ENCODE measurements around the gene CEACAM6.

The CEACAM6 gene

GRCh38 chr19:41816761-41817160, 61.4 kb downstream of the CEACAM6 start:
- Histone ChIP-seq H3K36me3 (ENCODE audit: insufficient read depth, low read length) (no peaks in the 10 kb centered on the region), H3K4me3 (ENCODE audit: low read depth in 1 of 2, low read length in 2 of 2) (no peak overlapping the region), H3K9ac (ENCODE audit: low read length) (no peak overlapping the region), H3K27ac (ENCODE audit: low read depth, low read length) (no peak overlapping the region), H3K9me3 (ENCODE audit: low read length) (no peaks in the 10 kb centered on the region), H3K27me3 (ENCODE audit: control insufficient read depth in 1 of 2, insufficient read depth in 2 of 2, low read length in 2 of 2) (no peaks in the 10 kb centered on the region), H3K4me1 (ENCODE audit: insufficient read depth, low read length) (no peaks in the 10 kb centered on the region)

- no peak overlapping the region for H3K27ac ChIP-seq (ENCODE audit: low read depth, low read length)
- H3K9ac ChIP-seq (ENCODE audit: low read length) = no peak overlapping the region
- H3K4me3 ChIP-seq (ENCODE audit: low read depth in 1 of 2, low read length in 2 of 2) = no peak overlapping the region
- H3K4me1 ChIP-seq (ENCODE audit: insufficient read depth, low read length) = no peaks in the 10 kb centered on the region
- no peaks in the 10 kb centered on the region for H3K36me3 ChIP-seq (ENCODE audit: insufficient read depth, low read length)
- H3K9me3 ChIP-seq (ENCODE audit: low read length) = no peaks in the 10 kb centered on the region
- no peaks in the 10 kb centered on the region for H3K27me3 ChIP-seq (ENCODE audit: control insufficient read depth in 1 of 2, insufficient read depth in 2 of 2, low read length in 2 of 2)
These were observed 65.8 kb downstream of the CEACAM6 start for GRCh38 chr19:41821003-41821735.

Measured in muscle layer of colon (tissue), 2 donors.